ENCODE data around the gene SUGT1. TPM values are rescaled to one million over a fixed set of nuclear protein-coding genes. Genes with fewer than 3 reads are reported as not detected.

Gene SUGT1
- total RNA-seq, 3 donors from 2014 or later (not counting 1 experiment from before 2014, with no cell fraction given) = 27.4 to 34.4 (median 29.7) TPM

- H3K36me3 ChIP-seq (ENCODE audit: control insufficient read depth, insufficient read depth, low read length) = no peaks in the 10 kb centered on the region
- H3K36me3 Mint-ChIP-seq = no peaks in the 10 kb centered on the region
- DNase-seq = no peak
- no peaks in the 10 kb centered on the region for H3K4me1 ChIP-seq (ENCODE audit: control insufficient read depth, insufficient read depth, low read length)
- peaks cover 20 to 22% of the 10 kb centered on the region in 2 donors for H3K27me3 Mint-ChIP-seq (ENCODE audit: low read depth in 2 of 2)
- no peaks in the 10 kb centered on the region for H3K27me3 ChIP-seq (ENCODE audit: control insufficient read depth, insufficient read depth, low read length)
- H3K4me1 Mint-ChIP-seq = no peaks in the 10 kb centered on the region
- no peak for ATAC-seq
- no peak overlapping the region for H3K4me3 Mint-ChIP-seq
- WGBS (ENCODE audit: insufficient coverage) = 88% methylated on average over 4 of the region's 4 CpGs
- no peaks in the 10 kb centered on the region for H3K9me3 ChIP-seq (ENCODE audit: control insufficient read depth, insufficient read depth, low read length)
- no peak overlapping the region for H3K27ac Mint-ChIP-seq
- TF ChIP-seq CTCF (IDR thresholded peaks at IDR 0.05) = no peak
- H3K27ac ChIP-seq (ENCODE audit: low read length) = no peak overlapping the region
- intact Hi-C loops (cut with micrococcal nuclease) = no loop called here
- no peak overlapping the region for H3K4me3 ChIP-seq (ENCODE audit: low read length)
- H3K9me3 Mint-ChIP-seq = peaks cover 0 to 5% of the 10 kb centered on the region in 2 donors
Observed at GRCh38 chr13:52723181-52723580, 70.5 kb downstream of the SUGT1 start.

DNA sequence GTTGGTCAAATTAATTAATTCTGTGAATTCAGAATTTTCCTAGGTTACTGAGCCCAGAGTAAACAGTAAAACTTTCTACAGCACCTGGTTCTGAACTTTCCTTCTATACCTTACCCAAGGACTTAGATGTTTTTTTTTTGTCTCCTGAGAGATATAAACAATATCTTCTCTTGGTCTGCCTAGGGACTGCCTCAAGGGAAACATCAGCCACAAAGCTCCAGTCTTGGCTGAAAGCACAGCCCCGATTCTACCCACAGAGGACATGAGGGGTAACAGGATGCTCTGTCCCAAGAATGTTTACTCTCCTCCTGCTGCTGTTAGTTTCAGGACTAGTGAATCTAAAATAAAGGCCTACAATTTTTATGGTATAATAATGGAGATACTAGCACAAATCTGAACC lies 72.7 kb downstream of the SUGT1 start:
- WGBS (ENCODE audit: insufficient coverage) = 86% methylated on average over 1 of the region's 1 CpG
- H3K4me3 Mint-ChIP-seq = no peak overlapping the region
- H3K27me3 Mint-ChIP-seq (ENCODE audit: low read depth in 2 of 2) = peaks cover 6 to 8% of the 10 kb centered on the region in 2 donors
- intact Hi-C loops (cut with micrococcal nuclease) = no loop called here
- H3K27ac ChIP-seq (ENCODE audit: low read length) = no peak overlapping the region
- no peak for TF ChIP-seq CTCF (IDR thresholded peaks at IDR 0.05)
- no peaks in the 10 kb centered on the region for H3K4me1 ChIP-seq (ENCODE audit: control insufficient read depth, insufficient read depth, low read length)
- no peak for DNase-seq
- no peaks in the 10 kb centered on the region for H3K27me3 ChIP-seq (ENCODE audit: control insufficient read depth, insufficient read depth, low read length)
- H3K4me3 ChIP-seq (ENCODE audit: low read length) = no peak overlapping the region
- no peaks in the 10 kb centered on the region for H3K36me3 Mint-ChIP-seq
- no peak overlapping the region for H3K27ac Mint-ChIP-seq
- H3K36me3 ChIP-seq (ENCODE audit: control insufficient read depth, insufficient read depth, low read length) = no peaks in the 10 kb centered on the region
- H3K4me1 Mint-ChIP-seq = no peaks in the 10 kb centered on the region
- ATAC-seq = no peak
- H3K9me3 Mint-ChIP-seq = no peaks in the 10 kb centered on the region
- no peaks in the 10 kb centered on the region for H3K9me3 ChIP-seq (ENCODE audit: control insufficient read depth, insufficient read depth, low read length)

- no peaks in the 10 kb centered on the region for H3K4me1 Mint-ChIP-seq
- H3K27me3 Mint-ChIP-seq (ENCODE audit: low read depth in 2 of 2) = peaks cover 4 to 7% of the 10 kb centered on the region in 2 donors
- no peak overlapping the region for H3K27ac Mint-ChIP-seq
- intact Hi-C loops (cut with micrococcal nuclease) = no loop called here
- Histone ChIP-seq H3K36me3 (ENCODE audit: control insufficient read depth, insufficient read depth, low read length) (no peaks in the 10 kb centered on the region), H3K4me1 (ENCODE audit: control insufficient read depth, insufficient read depth, low read length) (no peaks in the 10 kb centered on the region), H3K9me3 (ENCODE audit: control insufficient read depth, insufficient read depth, low read length) (no peaks in the 10 kb centered on the region), H3K27me3 (ENCODE audit: control insufficient read depth, insufficient read depth, low read length) (no peaks in the 10 kb centered on the region), H3K4me3 (ENCODE audit: low read length) (no peak overlapping the region), H3K27ac (ENCODE audit: low read length) (no peak overlapping the region)
- DNase-seq (no peak), ATAC-seq (no peak)
- no peaks in the 10 kb centered on the region for H3K9me3 Mint-ChIP-seq
- no peak for TF ChIP-seq CTCF (IDR thresholded peaks at IDR 0.05)
- no peak overlapping the region for H3K4me3 Mint-ChIP-seq
- WGBS (ENCODE audit: insufficient coverage) = 92% methylated on average over 2 of the region's 2 CpGs
- no peaks in the 10 kb centered on the region for H3K36me3 Mint-ChIP-seq
Observed at GRCh38 chr13:52726258-52726657, 73.6 kb downstream of the SUGT1 start.

GRCh38 chr13:52734075-52734623 lies 81.5 kb downstream of the SUGT1 start:
- H3K4me1 Mint-ChIP-seq = no peaks in the 10 kb centered on the region
- DNase-seq (no peak), ATAC-seq (no peak)
- WGBS (ENCODE audit: insufficient coverage) = 82% methylated on average over 4 of the region's 4 CpGs
- Histone ChIP-seq H3K9me3 (ENCODE audit: control insufficient read depth, insufficient read depth, low read length) (no peaks in the 10 kb centered on the region), H3K27ac (ENCODE audit: low read length) (no peak overlapping the region), H3K4me3 (ENCODE audit: low read length) (no peak overlapping the region), H3K36me3 (ENCODE audit: control insufficient read depth, insufficient read depth, low read length) (no peaks in the 10 kb centered on the region), H3K27me3 (ENCODE audit: control insufficient read depth, insufficient read depth, low read length) (peaks cover 5% of the 10 kb centered on the region), H3K4me1 (ENCODE audit: control insufficient read depth, insufficient read depth, low read length) (peaks cover 3% of the 10 kb centered on the region)
- H3K27ac Mint-ChIP-seq = no peak overlapping the region
- peaks cover 12 to 19% of the 10 kb centered on the region in 2 donors for H3K27me3 Mint-ChIP-seq (ENCODE audit: low read depth in 2 of 2)
- intact Hi-C loops (cut with micrococcal nuclease) = no loop called here
- TF ChIP-seq CTCF (IDR thresholded peaks at IDR 0.05) = no peak
- no peaks in the 10 kb centered on the region for H3K36me3 Mint-ChIP-seq
- no peak overlapping the region for H3K4me3 Mint-ChIP-seq
- H3K9me3 Mint-ChIP-seq = no peaks in the 10 kb centered on the region
